ENCODE data around the gene ZNF273.
"Not testable (repeated sequence)": the region's sequence is repeated elsewhere in the genome, so short reads cannot be mapped to it uniquely, and the experiment has no call there.

The ZNF273 gene

DNA sequence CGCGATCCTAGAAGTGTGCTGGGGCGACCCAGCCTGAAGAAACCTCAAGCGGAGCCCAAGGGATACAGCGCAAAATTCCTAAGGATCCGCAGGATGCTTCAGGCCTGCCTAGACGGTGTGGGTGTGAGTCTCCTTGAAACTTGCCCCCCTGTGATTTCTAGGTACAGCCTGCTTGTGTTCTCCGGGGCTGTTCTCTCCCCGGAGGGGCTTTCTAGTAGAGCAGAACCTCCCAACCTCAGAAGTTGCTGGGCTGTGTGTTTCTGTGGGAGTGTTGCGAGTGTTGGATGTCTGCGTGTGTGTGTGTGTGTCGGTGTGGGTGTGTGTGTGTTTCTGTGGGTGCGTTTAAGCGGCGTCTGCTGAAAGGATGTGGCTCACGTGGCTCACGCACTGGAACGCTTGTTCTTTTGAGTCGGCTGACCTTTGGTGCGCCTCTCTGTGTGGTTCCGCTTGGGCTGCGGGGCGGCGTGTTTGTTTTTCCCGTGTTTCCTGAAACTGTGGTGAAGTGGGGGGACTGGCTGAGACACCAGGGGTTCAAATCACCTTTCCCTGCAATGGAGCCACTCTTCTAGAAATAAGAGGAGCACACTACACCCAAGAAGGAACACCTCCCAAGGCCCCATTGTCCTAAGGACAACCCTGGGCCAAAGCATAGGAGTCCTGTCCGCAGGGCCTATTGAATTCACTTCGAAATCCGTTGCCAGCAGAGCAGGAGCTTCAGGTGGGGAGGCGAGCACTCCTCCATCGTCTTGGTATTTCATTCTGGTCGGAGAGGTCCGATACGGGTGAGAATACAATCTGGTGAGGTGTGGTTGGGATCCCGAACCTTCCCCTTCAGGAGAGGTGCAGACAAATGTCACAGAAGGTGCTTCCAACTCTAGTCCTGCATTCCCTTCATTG lies 25.1 kb upstream of the ZNF273 start:
- DNase-seq: no peak

DNA sequence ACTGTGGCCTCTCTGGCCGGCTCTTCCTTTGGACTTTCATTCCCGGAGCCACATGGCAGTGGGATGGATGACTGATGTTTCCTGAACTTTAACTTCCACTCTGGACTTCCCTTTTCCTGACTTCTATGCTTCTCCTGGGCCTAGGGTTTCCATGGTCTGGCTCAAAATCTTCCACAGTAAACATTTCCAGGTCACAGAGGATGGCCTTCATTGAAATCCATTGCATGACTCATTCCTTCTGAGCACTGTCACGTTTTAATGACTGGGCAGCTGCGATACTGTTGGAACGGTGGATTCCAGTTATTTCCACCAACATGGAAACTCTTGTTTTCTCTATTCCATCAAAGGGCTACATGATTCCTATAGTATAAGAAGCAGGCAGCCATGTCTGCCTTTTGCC lies 24.4 kb upstream of the ZNF273 start:
- DNase-seq: no peak

GRCh38 chr7:64879086-64879730 lies 23.9 kb upstream of the ZNF273 start:
- DNase-seq: no peak

DNA sequence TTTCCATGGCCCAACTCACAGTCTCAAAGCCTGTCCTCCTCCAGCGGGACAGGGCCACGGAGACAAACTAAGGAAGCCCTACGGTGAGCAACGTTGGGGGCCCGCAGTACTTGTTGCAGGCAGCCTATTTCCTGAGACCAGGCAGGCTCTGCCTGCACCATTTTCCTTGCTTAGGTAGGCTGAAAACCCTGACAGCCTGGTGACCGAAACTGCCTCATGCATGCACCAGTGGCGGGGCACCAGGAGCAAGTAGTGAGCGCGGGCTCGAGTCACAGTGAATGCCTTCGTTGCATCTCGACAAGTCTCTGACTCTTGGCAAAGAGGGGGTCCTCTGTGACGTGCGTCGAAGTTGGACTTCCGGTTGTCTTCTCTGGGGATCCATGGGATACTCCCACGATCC lies 23.3 kb upstream of the ZNF273 start:
- DNase-seq: no peak

DNA sequence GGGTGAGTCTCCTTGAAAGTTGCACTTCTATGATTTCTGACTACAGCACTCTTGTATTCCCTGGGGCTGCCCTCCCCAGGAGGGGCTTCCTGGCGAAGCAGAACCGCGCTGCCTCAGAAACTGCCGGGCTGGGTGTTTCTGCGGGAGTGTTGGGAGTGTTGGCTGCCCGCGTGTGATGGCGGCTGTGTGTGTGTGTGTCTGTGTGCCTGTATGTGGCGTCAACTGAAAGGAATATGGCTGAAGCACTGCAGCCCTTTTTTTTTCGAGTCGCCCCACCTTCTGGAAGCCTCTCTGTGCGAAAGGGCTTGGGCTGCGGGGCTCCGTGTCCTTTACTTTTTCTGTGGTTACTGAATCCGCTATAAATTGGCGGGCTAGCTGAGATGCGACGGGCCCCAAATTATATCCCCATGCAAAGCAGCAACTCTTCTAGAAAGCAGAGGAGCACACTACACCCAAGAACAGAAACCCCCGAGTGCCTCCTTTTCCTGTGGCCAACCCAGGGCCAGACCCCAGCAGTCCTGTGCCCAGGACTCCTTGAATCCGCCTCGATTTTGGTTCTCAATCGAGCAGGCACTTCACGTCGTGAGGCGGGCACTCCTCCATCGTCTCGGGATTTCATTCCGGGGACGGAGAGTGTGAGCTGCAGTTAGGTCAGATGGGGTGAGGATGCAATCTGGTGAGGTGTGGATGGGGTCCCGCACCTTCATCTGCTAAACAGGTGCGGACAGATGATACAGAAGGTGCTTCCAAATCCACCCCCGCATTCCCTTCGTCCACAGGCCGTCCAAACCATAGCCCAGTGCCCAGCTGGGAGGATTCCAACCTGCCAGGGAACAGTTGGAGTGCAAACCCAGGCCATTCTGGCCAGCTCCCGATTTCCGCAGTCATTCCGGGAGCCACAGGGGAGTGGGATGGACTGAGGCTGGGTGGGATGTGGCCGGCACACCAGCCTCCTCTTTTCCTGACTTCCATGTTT lies 22.5 kb upstream of the ZNF273 start:
- DNase-seq: no peak

DNA sequence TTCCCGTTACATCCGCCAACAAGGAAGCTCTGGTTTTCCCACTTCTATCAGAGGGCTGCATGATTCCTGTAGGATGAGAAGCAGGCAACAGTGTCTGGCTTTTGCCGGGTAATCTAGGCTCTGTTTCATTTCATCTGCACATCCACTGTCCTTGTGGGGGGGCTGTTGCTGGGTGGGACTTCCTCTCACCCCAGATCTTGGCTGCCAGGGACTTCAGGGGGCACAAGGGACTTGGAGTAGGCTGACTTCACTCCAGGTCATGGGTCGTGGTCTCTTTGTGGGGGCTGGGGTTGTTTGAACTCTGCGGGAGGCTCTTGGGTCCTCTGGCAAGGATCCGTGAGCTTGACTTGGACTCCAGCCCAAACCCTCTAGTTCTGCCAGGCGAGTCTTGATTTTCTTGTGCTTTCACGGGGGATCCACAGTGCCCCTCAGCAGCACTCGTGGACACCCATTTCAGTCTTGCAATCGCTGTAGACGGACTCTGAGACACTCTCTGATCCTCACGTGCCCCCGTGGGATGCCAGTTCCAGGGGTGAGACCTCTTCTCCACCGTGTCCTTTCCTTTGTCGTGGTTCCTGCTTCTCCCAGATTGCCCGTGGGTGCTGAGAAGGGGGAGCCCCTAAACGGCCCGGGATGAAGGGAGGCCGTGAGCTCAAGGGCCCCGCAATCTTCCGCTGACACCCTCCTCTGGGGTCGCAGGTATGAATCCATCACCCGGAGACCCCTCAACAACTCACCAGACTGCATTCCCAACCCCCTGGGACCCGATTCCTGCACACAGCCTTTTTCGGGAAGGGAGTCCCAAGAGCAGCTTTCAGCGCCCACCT lies 21.4 kb upstream of the ZNF273 start:
- DNase-seq: no peak

DNA sequence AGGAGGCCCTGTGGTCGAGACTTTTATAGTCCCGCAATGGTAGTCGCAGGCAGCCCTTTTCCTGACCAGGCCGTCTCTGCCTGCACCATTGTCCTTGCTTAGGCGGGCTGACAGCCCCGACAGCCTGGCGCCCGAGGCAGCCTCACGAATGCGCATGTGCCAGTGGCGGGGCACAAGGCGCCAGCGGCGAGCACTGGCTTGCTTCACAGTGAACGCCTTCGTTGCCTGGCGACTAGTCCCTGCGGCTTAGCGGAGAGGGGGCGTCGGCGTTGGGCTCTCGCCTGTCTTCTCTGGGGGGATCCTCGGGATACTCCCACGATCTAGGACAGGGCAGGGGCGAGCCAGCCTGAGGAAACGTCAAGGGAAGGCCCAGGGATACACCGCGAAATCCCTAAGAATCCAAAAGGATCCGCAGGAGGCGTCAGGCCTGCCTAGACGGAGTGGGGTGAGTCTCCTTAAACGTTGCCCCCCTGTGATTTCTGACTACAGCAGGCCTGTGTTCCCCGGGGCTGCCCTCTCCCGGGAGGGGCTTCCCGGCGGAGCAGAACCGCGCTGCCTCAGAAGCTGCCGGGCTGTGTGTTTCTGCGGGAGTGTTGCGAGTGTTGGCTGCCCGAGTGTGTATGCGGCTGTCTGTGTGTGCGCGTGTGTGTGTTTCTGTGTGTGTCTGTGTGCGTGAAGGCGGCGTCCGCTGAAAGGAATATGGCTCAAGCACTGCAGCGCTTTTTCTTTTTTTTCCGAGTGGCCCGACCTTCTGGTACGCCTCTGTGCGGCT lies 20.5 kb upstream of the ZNF273 start:
- no peak for DNase-seq

GRCh38 chr7:64883113-64883905 lies 19.8 kb upstream of the ZNF273 start:
- no peak for DNase-seq

DNA sequence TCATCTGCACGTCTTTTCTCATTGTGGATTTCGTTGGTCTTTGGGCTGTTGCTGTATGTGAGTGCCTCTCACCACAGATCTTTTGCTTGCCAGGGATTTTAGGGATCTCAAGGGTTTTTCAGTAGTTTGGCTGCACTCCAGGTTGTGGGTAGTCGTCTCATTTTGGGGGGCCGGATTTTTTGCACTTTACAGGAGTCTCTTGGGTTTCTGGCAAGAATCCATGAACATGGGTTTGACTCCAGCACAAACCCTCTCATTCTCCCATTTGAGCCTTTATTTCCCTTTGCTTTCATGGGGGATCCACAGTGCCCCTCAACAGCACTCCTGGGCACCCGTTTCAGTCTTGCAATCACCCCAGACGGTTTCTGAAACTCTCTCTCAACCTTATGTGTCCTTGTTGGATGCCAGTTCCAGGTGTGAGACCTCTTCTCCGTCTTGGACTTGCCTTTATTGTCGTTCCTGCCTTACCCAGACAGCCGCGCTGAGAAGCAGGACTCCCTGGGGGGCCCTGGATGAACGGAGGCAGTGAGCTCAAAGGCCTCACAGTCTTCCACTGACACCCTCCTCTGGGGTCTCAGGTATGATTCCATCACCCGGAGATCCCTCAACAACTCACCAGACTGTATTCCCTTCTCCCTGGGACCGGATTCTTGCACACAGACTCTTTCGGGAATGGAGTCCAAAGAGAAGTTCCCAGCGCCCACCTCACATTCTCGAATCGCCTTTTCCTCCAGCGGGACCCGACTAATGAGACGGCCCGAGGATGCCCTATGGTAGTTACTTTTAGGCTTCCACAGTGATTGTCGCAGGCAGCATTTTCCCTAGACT lies 18.8 kb upstream of the ZNF273 start:
- no peak for DNase-seq

GRCh38 chr7:64884913-64885370 lies 18.1 kb upstream of the ZNF273 start:
- DNase-seq: no peak

DNA sequence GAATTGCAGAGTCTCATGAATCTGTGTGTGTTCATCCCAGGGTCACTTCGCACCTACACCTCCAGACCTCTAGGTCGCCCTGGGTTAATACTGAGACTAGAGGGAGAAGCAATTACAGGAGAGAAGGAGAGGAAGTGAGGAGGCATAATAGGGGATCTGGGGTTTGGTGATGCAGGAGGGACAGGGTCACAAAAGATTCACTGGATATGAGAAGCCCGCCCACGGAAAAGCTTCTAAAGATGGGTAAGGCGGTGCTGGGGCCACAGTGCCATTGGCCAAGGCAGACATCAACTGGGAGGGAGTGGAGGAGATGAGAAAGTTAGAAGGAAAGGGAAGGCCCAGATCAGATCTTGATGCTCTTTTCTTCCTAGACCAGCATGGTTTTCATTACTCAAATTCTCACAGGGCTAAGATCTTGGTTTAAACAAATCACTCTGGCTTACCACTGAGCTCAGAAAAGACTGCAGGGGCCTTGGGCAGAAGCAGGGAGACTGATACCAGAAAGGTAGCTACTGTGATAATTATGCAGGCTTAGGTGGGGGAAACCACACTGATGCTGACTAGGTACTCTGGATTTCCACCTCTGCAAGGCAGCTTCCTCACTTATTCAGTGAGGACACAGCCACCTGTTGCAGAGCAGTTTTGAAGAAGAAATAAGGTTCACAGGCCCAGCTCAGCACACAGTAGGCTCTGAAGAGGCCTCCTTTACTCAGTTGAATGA lies 17.4 kb upstream of the ZNF273 start:
- no peak for DNase-seq

- no peak for DNase-seq
Measured at GRCh38 chr7:64886956-64887545, 16.0 kb upstream of the ZNF273 start.

DNA sequence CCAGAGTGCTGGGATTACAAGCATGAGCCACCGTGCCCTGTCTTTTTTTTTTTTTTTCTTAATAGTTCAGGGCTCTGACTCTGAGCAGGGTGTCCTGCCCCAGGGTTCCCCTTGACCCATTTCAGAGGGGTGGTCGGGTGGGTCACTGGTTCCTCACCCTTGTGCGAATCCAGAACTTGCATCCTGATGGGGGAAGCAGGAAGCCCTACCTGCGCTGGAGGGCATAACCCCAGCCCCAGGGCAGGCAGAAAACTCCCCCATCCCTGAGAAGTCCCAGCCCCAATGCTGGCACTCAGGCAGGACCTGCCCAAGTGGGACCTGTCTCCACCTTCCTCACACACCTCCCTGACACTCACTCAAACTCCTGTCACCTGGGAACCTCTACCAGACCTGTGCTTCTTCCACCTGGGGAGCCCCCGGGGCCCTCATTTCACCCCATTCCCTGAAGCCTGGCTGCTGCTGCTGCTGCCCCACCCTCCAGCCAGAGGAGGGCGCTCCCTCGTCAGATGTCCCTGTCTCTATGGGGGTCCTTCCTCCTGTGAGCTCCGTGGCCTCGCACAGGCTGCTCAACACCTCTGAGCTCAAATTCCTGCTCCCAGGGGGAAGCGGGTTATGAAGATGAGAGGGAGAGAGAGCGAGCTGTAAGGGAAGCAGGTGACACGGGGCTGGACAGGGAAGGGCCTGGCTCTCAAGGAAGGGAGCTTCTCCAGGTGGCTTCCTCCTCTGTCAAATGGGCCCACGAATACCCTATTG lies 15.1 kb upstream of the ZNF273 start:
- DNase-seq: peak in 1 of 3 donors; percentile 6

- DNase-seq: no peak
Measured at GRCh38 chr7:64888561-64888900, 14.5 kb upstream of the ZNF273 start.

- peak; percentile 46 to 67 (median 49) for DNase-seq
Measured at GRCh38 chr7:64888901-64889685, 14.0 kb upstream of the ZNF273 start.

GRCh38 chr7:64889686-64890162 lies 13.3 kb upstream of the ZNF273 start:
- DNase-seq: no peak

- DNase-seq: not testable (repeated sequence)
Measured at GRCh38 chr7:64890273-64890672, 12.8 kb upstream of the ZNF273 start.
